Measurements from ENCODE around the gene CACNA2D3.

Gene CACNA2D3

GRCh38 chr3:54772051-54772450, 649.7 kb downstream of the CACNA2D3 start:
- no peak for FAIRE-seq

GRCh38 chr3:54772746-54773145, 650.4 kb downstream of the CACNA2D3 start:
- no peak for FAIRE-seq

- FAIRE-seq = no peak
Measured at GRCh38 chr3:54773271-54773670, 650.9 kb downstream of the CACNA2D3 start.

GRCh38 chr3:54776601-54777000, 654.2 kb downstream of the CACNA2D3 start:
- no peak for FAIRE-seq

GRCh38 chr3:54777141-54777540, 654.8 kb downstream of the CACNA2D3 start:
- no peak for FAIRE-seq

GRCh38 chr3:54780336-54780735, 658.0 kb downstream of the CACNA2D3 start:
- FAIRE-seq = no peak

- no peak for FAIRE-seq
Measured at GRCh38 chr3:54781728-54782127, 659.4 kb downstream of the CACNA2D3 start.

GRCh38 chr3:54783611-54784010, 661.3 kb downstream of the CACNA2D3 start:
- no peak for FAIRE-seq

- FAIRE-seq = no peak
Measured at GRCh38 chr3:54784021-54784420, 661.7 kb downstream of the CACNA2D3 start.

- FAIRE-seq = no peak
Measured at GRCh38 chr3:54785976-54786375, 663.6 kb downstream of the CACNA2D3 start.

GRCh38 chr3:54790051-54790450, 667.7 kb downstream of the CACNA2D3 start:
- FAIRE-seq = no peak

GRCh38 chr3:54791501-54792156, 669.3 kb downstream of the CACNA2D3 start:
- FAIRE-seq = no peak

- FAIRE-seq = no peak
Measured at GRCh38 chr3:54792584-54792983, 670.2 kb downstream of the CACNA2D3 start.

GRCh38 chr3:54793171-54793570, 670.8 kb downstream of the CACNA2D3 start:
- FAIRE-seq = no peak

GRCh38 chr3:54797111-54797510, 674.8 kb downstream of the CACNA2D3 start:
- FAIRE-seq = no peak

GRCh38 chr3:54800478-54800877, 678.1 kb downstream of the CACNA2D3 start:
- no peak for FAIRE-seq

- no peak for FAIRE-seq
Measured at GRCh38 chr3:54801977-54802376, 679.6 kb downstream of the CACNA2D3 start.

- no peak for FAIRE-seq
Measured at GRCh38 chr3:54810401-54810800, 688.0 kb downstream of the CACNA2D3 start.

- FAIRE-seq = no peak
Measured at GRCh38 chr3:54814224-54814623, 691.9 kb downstream of the CACNA2D3 start.

- FAIRE-seq = no peak
Measured at GRCh38 chr3:54817628-54818027, 695.3 kb downstream of the CACNA2D3 start.

GRCh38 chr3:54818486-54818885, 696.1 kb downstream of the CACNA2D3 start:
- FAIRE-seq = no peak

- FAIRE-seq = no peak
Measured at GRCh38 chr3:54818942-54819341, 696.6 kb downstream of the CACNA2D3 start.

- no peak for FAIRE-seq
Measured at GRCh38 chr3:54819946-54820345, 697.6 kb downstream of the CACNA2D3 start.

- no peak for FAIRE-seq
Measured at GRCh38 chr3:54822206-54822605, 699.9 kb downstream of the CACNA2D3 start.

- FAIRE-seq = no peak
Measured at GRCh38 chr3:54826251-54826691, 703.9 kb downstream of the CACNA2D3 start.
